Fibroblast of villous mesenchyme (primary cell): Measurements from ENCODE around the gene SSPN. TPM values are rescaled to one million over a fixed set of nuclear protein-coding genes. Genes with fewer than 3 reads are reported as not detected.

Experiments used
- DNase-seq: peaks from one replicate; pipeline ENCODE4 v3.0.0-alpha.2; 2010; ENCODE audit warnings: low read depth
- H3K4me3 ChIP-seq: 2 replicates; pipeline ENCODE4 v1.5.1; 2011; ENCODE audit warnings: low read depth, mild to moderate bottlenecking, low read length
- total RNA-seq: library from RNA; depleted of rRNA; stranded (reverse); fragments of >200 nt; gene quantifications from 2 replicates; pipeline ENCODE4 v1.2.3, GENCODE V29; 2012
- TF ChIP-seq, protein P1 (sequence below): IDR thresholded peaks from 2 replicates; pipeline ENCODE4 v1.5.1; 2012; ENCODE audit warnings: low read depth, mild to moderate bottlenecking, low read length; ENCODE audit not compliant: insufficient read depth

SSPN gene
- total RNA-seq, 1 donor: 22.0 TPM

- no peak for DNase-seq
- TF ChIP-seq, protein P1, sequence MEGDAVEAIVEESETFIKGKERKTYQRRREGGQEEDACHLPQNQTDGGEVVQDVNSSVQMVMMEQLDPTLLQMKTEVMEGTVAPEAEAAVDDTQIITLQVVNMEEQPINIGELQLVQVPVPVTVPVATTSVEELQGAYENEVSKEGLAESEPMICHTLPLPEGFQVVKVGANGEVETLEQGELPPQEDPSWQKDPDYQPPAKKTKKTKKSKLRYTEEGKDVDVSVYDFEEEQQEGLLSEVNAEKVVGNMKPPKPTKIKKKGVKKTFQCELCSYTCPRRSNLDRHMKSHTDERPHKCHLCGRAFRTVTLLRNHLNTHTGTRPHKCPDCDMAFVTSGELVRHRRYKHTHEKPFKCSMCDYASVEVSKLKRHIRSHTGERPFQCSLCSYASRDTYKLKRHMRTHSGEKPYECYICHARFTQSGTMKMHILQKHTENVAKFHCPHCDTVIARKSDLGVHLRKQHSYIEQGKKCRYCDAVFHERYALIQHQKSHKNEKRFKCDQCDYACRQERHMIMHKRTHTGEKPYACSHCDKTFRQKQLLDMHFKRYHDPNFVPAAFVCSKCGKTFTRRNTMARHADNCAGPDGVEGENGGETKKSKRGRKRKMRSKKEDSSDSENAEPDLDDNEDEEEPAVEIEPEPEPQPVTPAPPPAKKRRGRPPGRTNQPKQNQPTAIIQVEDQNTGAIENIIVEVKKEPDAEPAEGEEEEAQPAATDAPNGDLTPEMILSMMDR: no peak
Observed at GRCh38 chr12:26285401-26285800, 90.0 kb downstream of the SSPN start.

GRCh38 chr12:26286186-26286585 is 90.8 kb downstream of the SSPN start:
- TF ChIP-seq, protein P1: no peak
- no peak for DNase-seq

More at GRCh38 chr12:26285401-26285800, 90.0 kb downstream of the SSPN start:
- no peak overlapping the region for H3K4me3 ChIP-seq

DNA sequence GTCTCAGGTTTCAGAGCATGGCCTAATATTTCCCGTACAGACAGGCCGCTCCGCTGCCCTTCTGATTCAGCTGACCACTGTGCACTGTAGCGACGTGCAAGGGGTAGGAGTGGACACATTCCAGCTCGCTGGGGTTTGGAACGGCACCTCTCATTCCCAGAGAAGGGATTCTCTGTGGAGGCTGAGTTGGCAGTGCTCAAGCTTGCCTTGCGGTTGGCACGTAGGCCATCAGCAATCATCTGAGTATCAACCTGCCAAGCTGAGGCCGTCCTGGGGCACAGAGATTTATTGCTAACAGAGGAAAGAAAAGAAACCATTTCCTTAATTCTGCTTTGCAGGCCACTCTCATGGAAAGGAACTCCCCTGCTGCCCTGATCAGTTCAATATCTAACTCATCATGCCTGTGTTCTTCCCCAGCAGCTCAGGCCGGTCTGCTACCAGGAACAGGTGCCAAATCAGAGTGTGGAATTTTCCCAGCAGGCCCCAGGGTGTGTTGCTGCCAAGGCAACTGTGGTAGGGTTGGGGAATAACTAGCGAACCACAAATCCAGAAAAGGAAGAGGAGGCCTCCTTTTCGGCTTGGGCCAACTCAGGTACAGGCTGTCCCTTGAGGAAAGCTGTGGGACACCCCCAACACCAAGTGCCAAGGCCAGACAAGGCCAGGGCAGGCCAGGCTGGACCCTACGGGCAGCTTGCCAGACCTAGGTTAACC is 92.5 kb downstream of the SSPN start:
- DNase-seq: no peak
- H3K4me3 ChIP-seq: no peak overlapping the region
- TF ChIP-seq, protein P1: no peak

More at GRCh38 chr12:26286186-26286585, 90.8 kb downstream of the SSPN start:
- H3K4me3 ChIP-seq: no peak overlapping the region

DNA sequence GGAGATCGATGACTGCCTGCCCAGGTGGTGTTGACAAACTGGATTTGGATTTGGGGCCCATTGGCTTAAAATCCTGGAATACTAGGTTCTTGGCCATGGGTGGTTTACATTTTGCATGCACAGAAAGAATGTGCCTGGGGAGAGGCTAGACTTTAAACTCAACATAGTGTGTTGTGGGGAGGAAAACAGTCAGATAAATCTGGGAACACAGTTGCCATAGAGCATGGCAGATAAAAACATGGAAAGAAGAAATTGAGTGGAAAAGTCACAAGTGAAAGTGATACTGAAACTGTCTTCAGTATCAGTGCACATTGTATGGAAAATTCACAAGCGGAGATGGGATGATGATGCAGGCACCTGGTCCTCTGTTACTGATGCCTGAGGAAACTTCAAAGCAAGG is 95.2 kb downstream of the SSPN start:
- DNase-seq: no peak
- no peak overlapping the region for H3K4me3 ChIP-seq
- TF ChIP-seq, protein P1: no peak

- DNase-seq: no peak
- TF ChIP-seq, protein P1: no peak
- H3K4me3 ChIP-seq: no peak overlapping the region
Observed at GRCh38 chr12:26292596-26292995, 97.2 kb downstream of the SSPN start.

GRCh38 chr12:26293612-26294011 is 98.2 kb downstream of the SSPN start:
- TF ChIP-seq, protein P1: no peak
- DNase-seq: no peak
- no peak overlapping the region for H3K4me3 ChIP-seq

GRCh38 chr12:26295001-26295400 is 99.6 kb downstream of the SSPN start:
- H3K4me3 ChIP-seq: no peak overlapping the region
- TF ChIP-seq, protein P1: no peak
- no peak for DNase-seq
